Keratinocyte (primary cell): Measurements from ENCODE around the gene SYT1. TPM values are rescaled to one million over a fixed set of nuclear protein-coding genes. Genes with fewer than 3 reads are reported as not detected.

Experiments used
- DNase-seq: peaks from one replicate; pipeline ENCODE4 v3.0.0-alpha.2; 2011; ENCODE audit warnings: low read depth, missing footprints, low spot score
- FAIRE-seq: peaks from 2 replicates; lab custom pipeline; 2011; peaks lifted over from hg19 to GRCh38; lab: Jason Lieb, UNC
- H2AFZ ChIP-seq: 2 replicates; pipeline ENCODE4 v1.6.0; 2012; ENCODE audit warnings: low read length, control low read depth, inconsistent platforms; ENCODE audit not compliant: control insufficient read depth
- H3K27ac ChIP-seq: 2 replicates; pipeline ENCODE4 v1.5.1; 2011; ENCODE audit warnings: low read length; ENCODE audit not compliant: control insufficient read depth, insufficient read depth
- H3K27me3 ChIP-seq: 3 replicates; pipeline ENCODE4 v1.6.0; 2011; ENCODE audit warnings: low read length; ENCODE audit not compliant: control insufficient read depth, insufficient read depth; ENCODE audit errors: extremely low read depth
- H3K36me3 ChIP-seq, 2 experiments: 2 replicates in 1 of 2; 3 replicates in 1 of 2; pipeline ENCODE4 v1.5.1; 2011; ENCODE audit warnings: low read length in 2 of 2, mild to moderate bottlenecking in 1 of 2; ENCODE audit not compliant: control insufficient read depth in 2 of 2, insufficient read depth in 2 of 2; ENCODE audit errors: extremely low read depth in 1 of 2
- H3K4me1 ChIP-seq: 3 replicates; pipeline ENCODE4 v1.5.1; 2011; ENCODE audit warnings: low read length; ENCODE audit not compliant: control insufficient read depth, insufficient read depth; ENCODE audit errors: extremely low read depth
- H3K4me2 ChIP-seq: 3 replicates; pipeline ENCODE4 v1.6.0; 2011; ENCODE audit warnings: low read depth, low read length; ENCODE audit not compliant: control insufficient read depth, insufficient read depth; ENCODE audit errors: extremely low read depth
- H3K4me3 ChIP-seq, 3 experiments: fragments of 200-600 bp in 1 of 3; sonication (generic) in 1 of 3; 2 replicates in 2 of 3; 3 replicates in 1 of 3; pipeline ENCODE4 v1.5.1; 2011 to 2016; ENCODE audit warnings: low read length in 3 of 3, mild to moderate bottlenecking in 3 of 3, control low read depth in 2 of 3, inconsistent platforms in 1 of 3, low read depth in 1 of 3, mixed read lengths in 1 of 3, mixed run types in 1 of 3, moderate library complexity in 1 of 3; ENCODE audit not compliant: control insufficient read depth in 2 of 3, insufficient read depth in 2 of 3; ENCODE audit errors: extremely low read depth in 1 of 3
- H3K79me2 ChIP-seq: 2 replicates; pipeline ENCODE4 v1.6.0; 2012; ENCODE audit warnings: low read length; ENCODE audit not compliant: control insufficient read depth, insufficient read depth
- H3K9ac ChIP-seq: 3 replicates; pipeline ENCODE4 v1.6.0; 2011; ENCODE audit warnings: low read length; ENCODE audit not compliant: control insufficient read depth, insufficient read depth; ENCODE audit errors: extremely low read depth
- H3K9me1 ChIP-seq: 3 replicates; pipeline ENCODE4 v1.6.0; 2011; ENCODE audit warnings: low read length; ENCODE audit not compliant: control insufficient read depth, insufficient read depth; ENCODE audit errors: extremely low read depth
- H3K9me3 ChIP-seq: 2 replicates; pipeline ENCODE4 v1.5.1; 2012; ENCODE audit warnings: low read depth, low read length; ENCODE audit not compliant: control insufficient read depth
- H4K20me1 ChIP-seq: 3 replicates; pipeline ENCODE4 v1.6.0; 2011; ENCODE audit warnings: low read length; ENCODE audit not compliant: control insufficient read depth, insufficient read depth; ENCODE audit errors: extremely low read depth
- CTCF ChIP-seq, 3 experiments: IDR thresholded peaks in 1 of 3; conservative IDR thresholded peaks in 1 of 3; optimal IDR thresholded peaks in 1 of 3; 2 replicates in 2 of 3; 3 replicates in 1 of 3; pipeline versions ENCODE3 to v1.5.1; 2011; ENCODE audit warnings: low read length in 3 of 3, mild to moderate bottlenecking in 3 of 3, moderate library complexity in 2 of 3, control low read depth in 1 of 3, inconsistent platforms in 1 of 3; ENCODE audit not compliant: insufficient read depth in 2 of 3; ENCODE audit errors: extremely low read depth in 1 of 3
- EZH2 ChIP-seq: IDR thresholded peaks from one replicate; pipeline ENCODE4 v1.6.1; 2012; ENCODE audit warnings: inconsistent platforms, mild to moderate bottlenecking, low read length, moderate library complexity
- dilution Hi-C: fragments of 300-500 bp; cut with MboI; formaldehyde crosslinking; loops from one replicate; pipeline ENCODE4 v1.7.0; 2020; ENCODE audit warnings: low sequenced_read_pairs; ENCODE audit not compliant: extremely low pct_ligation_motif_present
- polyA plus RNA-seq, 5 experiments: library from polyadenylated mRNA; depleted of rRNA in 3 of 5; stranded (reverse) in 3 of 5; stranded (forward) in 1 of 5; unstranded in 1 of 5; fragments of >200 nt; gene quantifications; 1 replicate in 1 of 5; 2 replicates in 3 of 5; 3 replicates in 1 of 5; pipeline versions ENCODE4 v1.2.1 to v1.2.3, GENCODE V29; 2011 to 2012; ENCODE audit warnings: missing spikeins in 2 of 5, low read depth in 1 of 5, low replicate concordance in 1 of 5

Gene SYT1
- polyA plus RNA-seq, 1 donor (not counting 4 experiments of a cell fraction or from before 2014, with no cell fraction given), result 6.1 TPM

GRCh38 chr12:79451978-79452377 is 587.4 kb downstream of the SYT1 start:
- Histone ChIP-seq H4K20me1 (no peaks in the 10 kb centered on the region), H3K9me3 (no peaks in the 10 kb centered on the region), H3K4me2 (peak overlapping the region; percentile 17), H3K27ac (no peak overlapping the region), H3K4me1 (peaks cover 26% of the 10 kb centered on the region), H3K27me3 (no peaks in the 10 kb centered on the region), H2AFZ (no peak overlapping the region), H3K9ac (no peak overlapping the region), H3K9me1 (no peaks in the 10 kb centered on the region), H3K79me2 (no peaks in the 10 kb centered on the region), H3K4me3 (no peak overlapping the region), H3K36me3 (no peaks in the 10 kb centered on the region)
- FAIRE-seq, result peak; percentile 92
- DNase-seq, result peak; percentile 32
- no peak for TF ChIP-seq EZH2
- TF ChIP-seq CTCF (optimal IDR thresholded peaks at IDR 0.05 in 1 of 3, IDR thresholded peaks at IDR 0.05 in 1 of 3, conservative IDR thresholded peaks at IDR 0.05 in 1 of 3; ENCODE audit: extremely low read depth in 1 of 3, insufficient read depth in 2 of 3, low read length in 3 of 3), result no peak
- dilution Hi-C loops, result no loop called here

DNA sequence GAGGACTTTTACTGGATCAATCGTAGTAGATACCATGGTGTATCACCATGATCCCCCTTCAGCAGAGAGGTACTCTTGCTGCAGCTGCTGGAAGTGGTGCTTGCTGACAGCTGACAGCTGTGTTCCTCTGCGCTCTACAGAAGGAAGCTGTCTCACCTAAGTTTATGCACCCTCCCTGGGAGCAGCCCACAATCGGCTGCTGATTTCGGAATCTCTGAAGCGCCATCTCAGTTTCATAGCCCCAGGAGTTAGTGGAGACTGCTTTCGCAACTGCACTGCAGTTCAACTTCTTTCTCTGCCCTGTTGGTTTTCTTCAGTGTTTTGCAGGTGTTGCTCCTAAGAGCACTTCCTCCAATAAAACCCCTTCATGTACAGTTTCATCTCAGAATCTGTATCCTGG is 588.3 kb downstream of the SYT1 start:
- no peaks in the 10 kb centered on the region for H3K27me3 ChIP-seq
- FAIRE-seq, result no peak
- no peak for TF ChIP-seq EZH2
- no peak for TF ChIP-seq CTCF (optimal IDR thresholded peaks at IDR 0.05 in 1 of 3, IDR thresholded peaks at IDR 0.05 in 1 of 3, conservative IDR thresholded peaks at IDR 0.05 in 1 of 3; ENCODE audit: extremely low read depth in 1 of 3, insufficient read depth in 2 of 3, low read length in 3 of 3)
- dilution Hi-C loops, result no loop called here
- peaks cover 26% of the 10 kb centered on the region for H3K4me1 ChIP-seq
- no peak for DNase-seq
- no peak overlapping the region for H3K27ac ChIP-seq
- no peak overlapping the region for H2AFZ ChIP-seq
- H3K4me3 ChIP-seq, result no peak overlapping the region
- H3K79me2 ChIP-seq, result no peaks in the 10 kb centered on the region
- H4K20me1 ChIP-seq, result no peaks in the 10 kb centered on the region
- no peaks in the 10 kb centered on the region for H3K9me1 ChIP-seq
- no peaks in the 10 kb centered on the region for H3K36me3 ChIP-seq
- H3K9ac ChIP-seq, result no peak overlapping the region
- H3K9me3 ChIP-seq, result no peaks in the 10 kb centered on the region
- H3K4me2 ChIP-seq, result peak overlapping the region; percentile 36
